Measurements from ENCODE around the gene FAM168B. TPM values are rescaled to one million over a fixed set of nuclear protein-coding genes. Genes with fewer than 3 reads are reported as not detected.
"Not testable (repeated sequence)": the region's sequence is repeated elsewhere in the genome, so short reads cannot be mapped to it uniquely, and the experiment has no call there.

The FAM168B gene
- total RNA-seq, 4 donors from 2014 or later, result 147 to 172 (median 157) TPM

- H3K36me3 ChIP-seq, result no peaks in the 10 kb centered on the region
- H3K9me3 ChIP-seq, result no peaks in the 10 kb centered on the region
- H3K4me1 ChIP-seq, result peaks cover 35 to 47% of the 10 kb centered on the region in 2 donors
- no peak for TF ChIP-seq CTCF (IDR thresholded peaks at IDR 0.05 in 4 of 5, conservative IDR thresholded peaks at IDR 0.05 in 1 of 5)
- TF ChIP-seq POLR2A (IDR thresholded peaks at IDR 0.05), result no peak
- intact Hi-C loops (cut with DNase I; ENCODE audit: low total_unique reads) (no loop called here), in situ Hi-C loops (cut with MboI; ENCODE audit: low sequenced_read_pairs in 4 of 4) (no loop called here)
- no peak overlapping the region for H3K27ac ChIP-seq
- ATAC-seq (no peak), DNase-seq (no peak)
- H3K4me3 ChIP-seq, result no peak overlapping the region
- no peaks in the 10 kb centered on the region for H3K27me3 ChIP-seq
Measured at GRCh38 chr2:131115752-131116151, 22.5 kb upstream of the FAM168B start.

GRCh38 chr2:131114950-131115349, 21.7 kb upstream of the FAM168B start:
- peaks cover 28 to 41% of the 10 kb centered on the region in 2 donors for H3K4me1 ChIP-seq
- H3K36me3 ChIP-seq; ATAC-seq; H3K27me3 ChIP-seq; in situ Hi-C loops (cut with MboI; ENCODE audit: low sequenced_read_pairs in 4 of 4); intact Hi-C loops (cut with DNase I; ENCODE audit: low total_unique reads); H3K9me3 ChIP-seq; H3K27ac ChIP-seq; DNase-seq; H3K4me3 ChIP-seq: not testable (repeated sequence)

- Histone ChIP-seq H3K4me1 (peaks cover 22 to 38% of the 10 kb centered on the region in 2 donors), H3K4me3 (no peak overlapping the region), H3K36me3 (no peaks in the 10 kb centered on the region), H3K27ac (no peak overlapping the region), H3K27me3 (no peaks in the 10 kb centered on the region), H3K9me3 (no peaks in the 10 kb centered on the region)
- in situ Hi-C loops (cut with MboI; ENCODE audit: low sequenced_read_pairs in 4 of 4), result no loop called here
- intact Hi-C loops (cut with DNase I; ENCODE audit: low total_unique reads), result no loop called here
- ATAC-seq (peak in 1 of 2 donors; percentile 27), DNase-seq (no peak)
- TF ChIP-seq POLR2A (IDR thresholded peaks at IDR 0.05) (no peak), CTCF (IDR thresholded peaks at IDR 0.05 in 4 of 5, conservative IDR thresholded peaks at IDR 0.05 in 1 of 5) (no peak)
Measured at GRCh38 chr2:131113566-131114227, 20.4 kb upstream of the FAM168B start.

- DNase-seq, result no peak
- in situ Hi-C loops (cut with MboI; ENCODE audit: low sequenced_read_pairs in 4 of 4) (no loop called here), intact Hi-C loops (cut with DNase I; ENCODE audit: low total_unique reads) (no loop called here)
- no peaks in the 10 kb centered on the region for H3K27me3 ChIP-seq
- no peak overlapping the region for H3K27ac ChIP-seq
- H3K9me3 ChIP-seq, result no peaks in the 10 kb centered on the region
- no peak for ATAC-seq
- no peak overlapping the region for H3K4me3 ChIP-seq
- H3K36me3 ChIP-seq, result no peaks in the 10 kb centered on the region
- TF ChIP-seq POLR2A (IDR thresholded peaks at IDR 0.05) (no peak), CTCF (IDR thresholded peaks at IDR 0.05 in 4 of 5, conservative IDR thresholded peaks at IDR 0.05 in 1 of 5) (no peak)
- peaks cover 32 to 35% of the 10 kb centered on the region in 2 donors for H3K4me1 ChIP-seq
Measured at GRCh38 chr2:131112529-131112928, 19.3 kb upstream of the FAM168B start.

GRCh38 chr2:131105950-131106801, 12.9 kb upstream of the FAM168B start:
- Histone ChIP-seq H3K4me1 (peaks cover 21 to 29% of the 10 kb centered on the region in 2 donors), H3K4me3 (peak overlapping the region; percentile 81 to 98 (median 94)), H3K9me3 (no peaks in the 10 kb centered on the region), H3K36me3 (no peaks in the 10 kb centered on the region), H3K27ac (peak overlapping the region; percentile 95 to 99 (median 96)), H3K27me3 (no peaks in the 10 kb centered on the region)
- DNase-seq (peak; percentile 47 to 57), ATAC-seq (peak; percentile 15 to 48)
- intact Hi-C loops (cut with DNase I; ENCODE audit: low total_unique reads), result loop anchor here (2.0 to 10.0 kb wide), 2 partner anchors 17 to 389 kb away; partner anchors contain the start of gene MZT2A
- in situ Hi-C loops (cut with MboI; ENCODE audit: low sequenced_read_pairs in 4 of 4), result no loop called here
- TF ChIP-seq CTCF (IDR thresholded peaks at IDR 0.05 in 4 of 5, conservative IDR thresholded peaks at IDR 0.05 in 1 of 5), result no peak
- TF ChIP-seq POLR2A (IDR thresholded peaks at IDR 0.05), result peak; percentile 27

Measured in gastrocnemius medialis (tissue), 4 donors.